Measurements from ENCODE around the gene LRP11.

The LRP11 gene

DNA sequence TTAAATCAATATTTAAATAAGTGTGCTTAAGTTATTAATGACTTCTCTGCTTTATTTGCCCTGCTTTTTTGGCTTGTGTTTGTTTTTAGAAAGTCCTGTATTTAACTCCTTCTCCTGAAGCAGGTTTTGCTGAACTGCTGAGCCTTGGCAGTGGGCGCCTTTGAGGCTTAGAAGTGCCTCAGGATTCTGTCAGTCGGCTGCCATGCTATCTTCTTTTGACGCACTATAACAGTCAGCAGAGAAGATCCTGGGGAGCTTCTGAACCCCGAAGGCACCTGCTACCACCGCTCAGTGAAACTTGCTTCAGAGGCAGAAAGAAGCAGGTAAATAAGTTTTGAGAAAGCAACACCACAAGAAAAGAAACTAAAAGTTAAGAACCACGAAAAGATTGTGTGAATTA is 92.2 kb downstream of the LRP11 start:
- no peak for DNase-seq

DNA sequence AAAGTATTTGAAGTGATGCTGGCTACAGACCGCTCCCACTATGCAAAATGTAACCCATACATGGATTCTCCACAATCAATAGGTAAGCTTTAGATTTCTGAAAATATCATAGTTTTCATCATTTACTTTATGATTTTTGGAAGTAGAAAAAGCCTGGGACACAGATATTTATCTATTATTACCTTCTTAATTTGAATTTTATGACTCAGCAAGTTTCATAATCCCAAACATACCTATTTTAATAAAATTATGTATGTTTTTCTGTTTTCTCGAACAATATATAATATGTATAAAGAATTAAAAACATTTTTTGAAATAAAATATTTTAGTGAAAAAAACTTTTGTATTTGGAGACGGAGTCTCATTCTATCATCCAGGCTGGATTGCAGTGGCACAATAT is 93.0 kb downstream of the LRP11 start:
- DNase-seq = no peak

DNA sequence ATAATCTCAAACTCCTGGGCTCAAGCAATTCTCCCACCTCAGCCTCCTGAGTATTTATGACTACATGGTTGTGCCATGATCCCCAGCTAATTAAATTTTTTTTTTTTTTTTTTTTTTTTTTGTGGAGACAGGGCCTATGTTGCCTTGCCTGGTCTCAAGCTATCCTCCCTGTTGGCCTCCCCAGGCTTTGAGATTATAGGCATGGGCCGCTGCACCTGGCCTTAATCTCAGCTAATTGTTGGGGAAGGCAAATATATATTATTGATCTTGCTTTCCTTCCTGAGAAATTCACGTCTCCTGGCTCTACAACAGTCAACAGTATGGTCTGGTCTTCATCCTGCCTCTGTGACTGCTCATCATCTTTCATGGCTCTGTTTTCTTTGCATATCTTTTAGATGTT is 94.5 kb downstream of the LRP11 start:
- no peak for DNase-seq
